Measurements from ENCODE around the gene USP9X. TPM values are rescaled to one million over a fixed set of nuclear protein-coding genes. Genes with fewer than 3 reads are reported as not detected.

USP9X gene, protein sequence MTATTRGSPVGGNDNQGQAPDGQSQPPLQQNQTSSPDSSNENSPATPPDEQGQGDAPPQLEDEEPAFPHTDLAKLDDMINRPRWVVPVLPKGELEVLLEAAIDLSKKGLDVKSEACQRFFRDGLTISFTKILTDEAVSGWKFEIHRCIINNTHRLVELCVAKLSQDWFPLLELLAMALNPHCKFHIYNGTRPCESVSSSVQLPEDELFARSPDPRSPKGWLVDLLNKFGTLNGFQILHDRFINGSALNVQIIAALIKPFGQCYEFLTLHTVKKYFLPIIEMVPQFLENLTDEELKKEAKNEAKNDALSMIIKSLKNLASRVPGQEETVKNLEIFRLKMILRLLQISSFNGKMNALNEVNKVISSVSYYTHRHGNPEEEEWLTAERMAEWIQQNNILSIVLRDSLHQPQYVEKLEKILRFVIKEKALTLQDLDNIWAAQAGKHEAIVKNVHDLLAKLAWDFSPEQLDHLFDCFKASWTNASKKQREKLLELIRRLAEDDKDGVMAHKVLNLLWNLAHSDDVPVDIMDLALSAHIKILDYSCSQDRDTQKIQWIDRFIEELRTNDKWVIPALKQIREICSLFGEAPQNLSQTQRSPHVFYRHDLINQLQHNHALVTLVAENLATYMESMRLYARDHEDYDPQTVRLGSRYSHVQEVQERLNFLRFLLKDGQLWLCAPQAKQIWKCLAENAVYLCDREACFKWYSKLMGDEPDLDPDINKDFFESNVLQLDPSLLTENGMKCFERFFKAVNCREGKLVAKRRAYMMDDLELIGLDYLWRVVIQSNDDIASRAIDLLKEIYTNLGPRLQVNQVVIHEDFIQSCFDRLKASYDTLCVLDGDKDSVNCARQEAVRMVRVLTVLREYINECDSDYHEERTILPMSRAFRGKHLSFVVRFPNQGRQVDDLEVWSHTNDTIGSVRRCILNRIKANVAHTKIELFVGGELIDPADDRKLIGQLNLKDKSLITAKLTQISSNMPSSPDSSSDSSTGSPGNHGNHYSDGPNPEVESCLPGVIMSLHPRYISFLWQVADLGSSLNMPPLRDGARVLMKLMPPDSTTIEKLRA (N-terminal part only)
- total RNA-seq (2022; extraction: Qiagen RNA extraction), result 24.2 to 32.9 TPM (median 28.7 TPM) in 5 replicates

DNA sequence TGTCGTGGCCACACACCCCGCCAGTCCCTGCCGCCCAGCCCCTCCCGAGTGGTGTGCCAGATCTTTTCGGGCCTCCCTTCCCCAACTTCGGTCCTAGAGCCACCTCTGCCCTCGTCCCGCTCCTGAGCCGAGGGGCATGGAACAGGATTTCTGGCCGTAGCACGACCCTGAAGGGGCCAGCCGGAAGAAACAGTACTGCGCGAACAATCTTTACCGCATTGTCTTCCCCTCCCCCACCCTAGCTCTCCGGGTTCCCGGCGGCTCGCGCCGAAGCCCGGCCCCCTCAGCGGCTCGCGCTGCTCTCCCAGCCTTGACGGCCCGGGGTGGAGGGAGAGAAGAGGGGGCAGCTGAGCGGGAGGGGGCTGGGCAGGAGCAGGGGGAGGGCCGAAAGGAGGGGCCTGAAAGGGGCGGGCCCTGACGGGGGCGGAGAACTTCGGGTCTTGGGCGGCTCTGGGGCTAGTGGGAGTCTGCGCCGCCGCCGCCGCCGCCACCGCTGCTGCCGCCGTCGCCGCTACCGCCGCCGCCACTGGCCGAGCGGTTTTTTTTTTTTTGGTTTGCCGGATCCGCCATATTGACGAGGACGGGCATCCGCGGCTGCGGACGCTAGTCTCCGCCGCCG lies at the start of gene USP9X:
Gene USP9X, plus strand, starts transcription at position 553 of the 619 bp plus-strand sequence. CDS start 38,184 bp downstream, outside the sequence.

Other genes with a start within 250 kb of the USP9X start
- 151 to 257 TPM (median 216 TPM) in 5 replicates for gene DDX3X, start 248.7 kb downstream of the USP9X start, total RNA-seq (2022; extraction: Qiagen RNA extraction)